HepG2 (cell line): ENCODE measurements around the gene UTRN. TPM values are rescaled to one million over a fixed set of nuclear protein-coding genes. Genes with fewer than 3 reads are reported as not detected.
A peak's percentile ranks its signal among the peaks of the same experiment; 100 is the strongest.

Experiments used
- BORCS8-MEF2B ChIP-seq: sonication (generic); formaldehyde crosslinking; IDR thresholded peaks from 2 replicates; pipeline ENCODE4 v1.8.0; 2022; ENCODE audit warnings: mild to moderate bottlenecking, missing genetic modification reagents
- CBFB ChIP-seq: sonication (generic); formaldehyde crosslinking; IDR thresholded peaks from 2 replicates; pipeline ENCODE4 v1.4.0; 2020; ENCODE audit warnings: missing genetic modification reagents
- CCAR2 ChIP-seq: fragments of 200-400 bp; formaldehyde crosslinking; optimal IDR thresholded peaks from 2 replicates; pipeline ENCODE3; 2018; ENCODE audit warnings: low read depth, mild to moderate bottlenecking, low read length, moderate library complexity
- FLYWCH1 ChIP-seq: sonication (generic); formaldehyde crosslinking; IDR thresholded peaks from 2 replicates; pipeline ENCODE4 v1.8.1; 2023; ENCODE audit warnings: mild to moderate bottlenecking, missing genetic modification reagents
- KDM1A ChIP-seq: IDR thresholded peaks from 2 replicates; pipeline ENCODE4 v1.6.1; 2016; ENCODE audit warnings: missing compliant biosample characterization
- KDM5A ChIP-seq: fragments of 200-600 bp; sonication (generic); IDR thresholded peaks from 2 replicates; pipeline ENCODE4 v1.7.0; 2018; ENCODE audit warnings: antibody characterized with exemption, mild to moderate bottlenecking, low read length, borderline replicate concordance
- KLF11 ChIP-seq: IDR thresholded peaks from 2 replicates; pipeline ENCODE4 v1.6.1; 2016; ENCODE audit warnings: missing compliant biosample characterization
- KLF15 ChIP-seq: sonication (generic); formaldehyde crosslinking; IDR thresholded peaks from 2 replicates; pipeline ENCODE4 v1.8.1; 2023; ENCODE audit warnings: borderline replicate concordance, mild to moderate bottlenecking, inconsistent platforms, missing genetic modification reagents, mixed read lengths
- MBNL3 ChIP-seq: fragments of 250-450 bp; sonication (Bioruptor Pico); conservative IDR thresholded peaks from 2 replicates; pipeline ENCODE4 v1.8.0; 2022; ENCODE audit warnings: mild to moderate bottlenecking, inconsistent platforms
- MEF2D ChIP-seq: sonication (generic); formaldehyde crosslinking; IDR thresholded peaks from 2 replicates; pipeline ENCODE4 v1.5.1; 2020; ENCODE audit warnings: mild to moderate bottlenecking, missing genetic modification reagents
- MTF1 ChIP-seq: sonication (generic); formaldehyde crosslinking; IDR thresholded peaks from 2 replicates; pipeline ENCODE4 v1.5.0; 2020; ENCODE audit warnings: missing genetic modification reagents
- NFYC ChIP-seq: IDR thresholded peaks from 2 replicates; pipeline ENCODE4 v1.6.1; 2016; ENCODE audit warnings: missing genetic modification reagents, missing compliant biosample characterization
- NRL ChIP-seq: sonication (generic); formaldehyde crosslinking; IDR thresholded peaks from 2 replicates; pipeline ENCODE4 v1.5.0; 2020; ENCODE audit warnings: missing genetic modification reagents, mild to moderate bottlenecking, moderate library complexity, borderline replicate concordance
- PRMT3 ChIP-seq: sonication (generic); formaldehyde crosslinking; IDR thresholded peaks from 2 replicates; pipeline ENCODE4 v1.8.1; 2022; ENCODE audit warnings: low read depth, mild to moderate bottlenecking, moderate library complexity, missing genetic modification reagents, borderline replicate concordance
- RFX5 ChIP-seq: IDR thresholded peaks from 2 replicates; pipeline ENCODE4 v1.6.1; 2011; ENCODE audit warnings: low read depth, low read length, improper control_type of control experiment
- SATB2 ChIP-seq: sonication (generic); formaldehyde crosslinking; IDR thresholded peaks from 2 replicates; pipeline ENCODE4 v1.5.0; 2020; ENCODE audit warnings: missing genetic modification reagents
- SETDB1 ChIP-seq: sonication (generic); formaldehyde crosslinking; IDR thresholded peaks from 2 replicates; pipeline ENCODE4 v1.5.1; 2020; ENCODE audit warnings: missing genetic modification reagents, mild to moderate bottlenecking, borderline replicate concordance
- SMARCE1 ChIP-seq: fragments of 450-650 bp; IDR thresholded peaks from 2 replicates; pipeline ENCODE4 v1.6.1; 2017; ENCODE audit warnings: borderline replicate concordance
- SP4 ChIP-seq: sonication (generic); formaldehyde crosslinking; IDR thresholded peaks from 2 replicates; pipeline ENCODE4 v1.8.1; 2023; ENCODE audit warnings: mild to moderate bottlenecking, missing genetic modification reagents
- ZNF17 ChIP-seq: sonication (generic); formaldehyde crosslinking; IDR thresholded peaks from 2 replicates; pipeline ENCODE4 v1.5.0; 2020; ENCODE audit warnings: mild to moderate bottlenecking, missing genetic modification reagents
- ZNF20 ChIP-seq: sonication (generic); formaldehyde crosslinking; IDR thresholded peaks from 2 replicates; pipeline ENCODE4 v1.4.0; 2020; ENCODE audit warnings: mild to moderate bottlenecking, moderate library complexity, missing genetic modification reagents
- ZNF33A ChIP-seq: sonication (generic); formaldehyde crosslinking; IDR thresholded peaks from 2 replicates; pipeline ENCODE4 v1.5.1; 2020; ENCODE audit warnings: missing genetic modification reagents, mild to moderate bottlenecking, moderate library complexity, borderline replicate concordance
- ZNF432 ChIP-seq: sonication (generic); formaldehyde crosslinking; IDR thresholded peaks from 2 replicates; pipeline ENCODE4 v1.5.0; 2020; ENCODE audit warnings: missing genetic modification reagents, mild to moderate bottlenecking, borderline replicate concordance
- ZNF614 ChIP-seq: IDR thresholded peaks from 2 replicates; pipeline ENCODE4 v1.6.1; 2018; ENCODE audit warnings: missing biosample characterization, missing genetic modification reagents, inconsistent platforms, borderline replicate concordance
- ZNF784 ChIP-seq: sonication (generic); formaldehyde crosslinking; IDR thresholded peaks from 2 replicates; pipeline ENCODE4 v1.5.1; 2020; ENCODE audit warnings: missing genetic modification reagents, mild to moderate bottlenecking, borderline replicate concordance
- ZNF792 ChIP-seq: IDR thresholded peaks from 2 replicates; pipeline ENCODE4 v1.6.1; 2016
- ZXDC ChIP-seq: sonication (generic); formaldehyde crosslinking; IDR thresholded peaks from 2 replicates; pipeline ENCODE4 v1.5.0; 2020; ENCODE audit warnings: mild to moderate bottlenecking, missing genetic modification reagents
- polyA plus RNA-seq, 8 experiments: library from polyadenylated mRNA; depleted of rRNA in 3 of 8; stranded (reverse) in 7 of 8; unstranded in 1 of 8; fragments of >200 nt; fragmentation: Illumina TruSeq in 4 of 8; extraction: Trizol in 4 of 8; gene quantifications; 2 replicates each; pipeline versions ENCODE4 v1.2.1 to v1.2.3, GENCODE V29; 2011 to 2016; ENCODE audit warnings: low read depth in 4 of 8, missing spikeins in 1 of 8, mixed read lengths in 1 of 8; ENCODE audit not compliant: insufficient read depth in 1 of 8
- total RNA-seq, 5 experiments: library from RNA; depleted of rRNA; stranded (reverse); fragments of >200 nt; fragmentation: Illumina TruSeq; extraction: Trizol; gene quantifications; 2 replicates each; pipeline ENCODE4 v1.2.3, GENCODE V29; 2016; ENCODE audit warnings: low read depth in 1 of 5
- TF ChIP-seq, protein P1 (sequence below): sonication (generic); formaldehyde crosslinking; IDR thresholded peaks from 2 replicates; pipeline ENCODE4 v1.5.1; 2020; ENCODE audit warnings: mild to moderate bottlenecking, missing genetic modification reagents

The UTRN gene
- total and polyA plus RNA-seq, 2 of the 13 experiments (the other 11 are each of a cell fraction or from before 2014, with no cell fraction given), result 102 to 116 TPM

- TF ChIP-seq, protein P1, sequence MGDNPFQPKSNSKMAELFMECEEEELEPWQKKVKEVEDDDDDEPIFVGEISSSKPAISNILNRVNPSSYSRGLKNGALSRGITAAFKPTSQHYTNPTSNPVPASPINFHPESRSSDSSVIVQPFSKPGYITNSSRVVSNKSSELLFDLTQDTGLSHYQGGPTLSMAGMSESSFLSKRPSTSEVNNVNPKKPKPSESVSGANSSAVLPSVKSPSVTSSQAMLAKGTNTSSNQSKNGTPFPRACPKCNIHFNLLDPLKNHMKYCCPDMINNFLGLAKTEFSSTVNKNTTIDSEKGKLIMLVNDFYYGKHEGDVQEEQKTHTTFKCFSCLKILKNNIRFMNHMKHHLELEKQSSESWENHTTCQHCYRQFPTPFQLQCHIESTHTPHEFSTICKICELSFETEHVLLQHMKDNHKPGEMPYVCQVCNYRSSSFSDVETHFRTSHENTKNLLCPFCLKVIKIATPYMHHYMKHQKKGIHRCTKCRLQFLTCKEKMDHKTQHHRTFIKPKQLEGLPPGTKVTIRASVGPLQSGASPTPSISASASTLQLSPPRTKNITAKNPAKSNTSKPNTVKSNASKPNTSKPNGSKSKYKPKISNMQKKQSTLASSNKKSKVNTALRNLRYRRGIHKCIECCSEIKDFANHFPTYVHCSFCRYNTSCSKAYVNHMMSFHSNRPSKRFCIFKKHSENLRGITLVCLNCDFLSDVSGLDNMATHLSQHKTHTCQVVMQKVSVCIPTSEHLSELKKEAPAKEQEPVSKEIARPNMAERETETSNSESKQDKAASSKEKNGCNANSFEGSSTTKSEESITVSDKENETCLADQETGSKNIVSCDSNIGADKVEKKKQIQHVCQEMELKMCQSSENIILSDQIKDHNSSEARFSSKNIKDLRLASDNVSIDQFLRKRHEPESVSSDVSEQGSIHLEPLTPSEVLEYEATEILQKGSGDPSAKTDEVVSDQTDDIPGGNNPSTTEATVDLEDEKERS (CRISPR knock-in tag), result no peak; the same call in 1 of the 2 replicates
- TF ChIP-seq KLF11 (CRISPR knock-in tag) (no peak), NFYC (CRISPR knock-in tag) (no peak), CBFB (CRISPR knock-in tag) (no peak), CCAR2 (no peak), ZNF432 (no peak), PRMT3 (CRISPR knock-in tag) (no peak), ZNF792 (no peak), SETDB1 (no peak), KDM5A (peak; percentile 51; the same call in 1 of the 2 replicates), FLYWCH1 (CRISPR knock-in tag) (no peak), MEF2D (CRISPR knock-in tag) (no peak), ZNF17 (no peak), SP4 (CRISPR knock-in tag) (no peak), KDM1A (CRISPR knock-in tag) (no peak), MBNL3 (CRISPR knock-in tag) (no peak), SMARCE1 (no peak), ZNF33A (CRISPR knock-in tag) (0 out of 2 replicates have a peak, but pooled peaks have one; percentile 9), BORCS8-MEF2B (CRISPR knock-in tag) (no peak), NRL (CRISPR knock-in tag) (no peak), KLF15 (CRISPR knock-in tag) (no peak), MTF1 (CRISPR knock-in tag) (0 out of 2 replicates have a peak, but pooled peaks have one; percentile 5), ZXDC (no peak), RFX5 (no peak), ZNF20 (no peak), ZNF784 (no peak), SATB2 (0 out of 2 replicates have a peak, but pooled peaks have one; percentile 48), ZNF614 (no peak)
These were observed 338 bp downstream of the UTRN start (continued) for GRCh38 chr6:144285548-144285797.
